ENCODE results near the gene RBMS3. TPM values are rescaled to one million over a fixed set of nuclear protein-coding genes. Genes with fewer than 3 reads are reported as not detected.

Gene RBMS3
- total RNA-seq, 4 donors from 2014 or later, result 116 to 171 (median 152) TPM

GRCh38 chr3:29899021-29899420, 618.1 kb downstream of the RBMS3 start:
- 88 to 93% methylated on average over 2 of the region's 2 CpGs for WGBS, 2 donors
- peaks cover 11 to 18% of the 10 kb centered on the region in 2 donors for H3K4me1 ChIP-seq
- no peak for DNase-seq
- no peak overlapping the region for H3K4me3 ChIP-seq (replicated peaks in 1 of 3)
- intact Hi-C loops (cut with DNase I), result no loop called here
- TF ChIP-seq CTCF (IDR thresholded peaks at IDR 0.05) (no peak), POLR2A (IDR thresholded peaks at IDR 0.05) (no peak)
- no peaks in the 10 kb centered on the region for H3K9me3 ChIP-seq
- H3K27ac ChIP-seq, result no peak overlapping the region
- no peaks in the 10 kb centered on the region for H3K27me3 ChIP-seq
- no peaks in the 10 kb centered on the region for H3K36me3 ChIP-seq

DNA sequence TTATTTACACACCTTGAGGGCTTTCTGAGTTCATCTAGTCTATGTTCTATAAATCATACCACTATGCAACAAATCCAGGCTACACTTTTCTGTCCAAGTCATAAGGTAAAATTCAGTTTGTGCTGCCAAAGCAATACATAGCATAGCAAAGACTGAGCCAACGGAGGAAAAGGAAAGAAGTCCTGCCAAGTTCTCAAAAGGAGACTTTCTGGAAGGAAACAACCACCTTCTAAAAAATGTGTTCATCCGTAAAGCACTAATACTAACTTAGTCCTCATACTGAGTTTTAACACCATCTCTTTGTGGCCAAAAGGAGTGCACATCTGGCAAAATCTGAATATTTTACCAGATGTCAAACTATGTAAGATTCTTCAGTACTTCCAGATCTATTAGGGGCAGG, 620.2 kb downstream of the RBMS3 start:
- WGBS, 2 donors, result 25 to 27% methylated on average over 2 of the region's 2 CpGs

DNA sequence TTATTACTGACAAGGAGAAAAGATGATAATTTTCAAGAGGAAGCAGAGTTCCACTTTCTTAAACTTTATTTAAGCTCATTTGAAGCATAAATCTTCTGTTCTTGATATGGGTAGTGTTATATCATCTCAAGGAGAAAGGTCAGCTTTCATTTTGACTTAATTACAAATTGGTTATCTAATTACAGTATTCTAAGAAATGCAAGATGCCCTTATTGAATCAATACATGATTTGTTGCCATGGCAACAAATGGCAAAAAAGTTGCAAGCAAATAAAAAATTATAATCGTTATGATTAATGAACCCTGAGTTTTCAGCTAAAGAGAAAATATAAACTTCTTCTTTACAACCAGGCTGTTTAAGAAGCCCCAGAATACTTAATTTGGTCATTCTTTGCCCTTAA, 622.7 kb downstream of the RBMS3 start:
- Histone ChIP-seq H3K27me3 (no peaks in the 10 kb centered on the region), H3K4me3 (replicated peaks in 1 of 3) (no peak overlapping the region), H3K27ac (no peak overlapping the region), H3K36me3 (no peaks in the 10 kb centered on the region), H3K4me1 (peaks cover 11 to 18% of the 10 kb centered on the region in 2 donors), H3K9me3 (no peaks in the 10 kb centered on the region)
- no peak for DNase-seq
- TF ChIP-seq POLR2A (IDR thresholded peaks at IDR 0.05) (no peak), CTCF (IDR thresholded peaks at IDR 0.05) (no peak)
- WGBS, 2 donors, result 88 to 96% methylated on average over 1 of the region's 1 CpG
- intact Hi-C loops (cut with DNase I), result no loop called here

More for the DNA sequence above, 620.2 kb downstream of the RBMS3 start:
- Histone ChIP-seq H3K9me3 (no peaks in the 10 kb centered on the region), H3K4me1 (peaks cover 11 to 18% of the 10 kb centered on the region in 2 donors), H3K36me3 (no peaks in the 10 kb centered on the region), H3K27me3 (no peaks in the 10 kb centered on the region), H3K4me3 (replicated peaks in 1 of 3) (no peak overlapping the region), H3K27ac (peak overlapping the region in 1 of 3 donors; percentile 25)
- no peak for DNase-seq
- no peak for TF ChIP-seq POLR2A (IDR thresholded peaks at IDR 0.05)
- no peak for TF ChIP-seq CTCF (IDR thresholded peaks at IDR 0.05)
- intact Hi-C loops (cut with DNase I), result no loop called here

DNA sequence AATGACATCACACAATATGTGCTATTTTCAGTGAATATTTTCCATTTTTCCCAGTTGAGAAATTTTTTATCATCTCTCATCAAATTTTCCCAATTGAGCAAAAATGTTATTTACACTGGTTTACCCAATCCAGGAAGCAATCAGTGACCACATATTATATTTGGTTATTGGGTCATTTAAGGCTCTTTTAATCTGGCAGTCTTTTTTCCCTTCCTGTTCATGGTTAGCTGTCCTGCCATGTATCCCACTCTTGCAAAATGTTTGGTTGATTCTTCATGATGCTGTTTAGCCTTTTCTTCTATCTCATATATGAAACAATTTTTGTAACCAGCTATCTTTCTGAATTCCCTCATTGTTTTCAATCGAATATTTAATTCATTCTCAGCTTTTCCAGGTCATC, 626.0 kb downstream of the RBMS3 start:
- no peaks in the 10 kb centered on the region for H3K27me3 ChIP-seq
- peaks cover 0 to 5% of the 10 kb centered on the region in 2 donors for H3K4me1 ChIP-seq
- intact Hi-C loops (cut with DNase I), result no loop called here
- DNase-seq, result no peak
- 92 to 94% methylated on average over 1 of the region's 1 CpG for WGBS, 2 donors
- H3K4me3 ChIP-seq (replicated peaks in 1 of 3), result no peak overlapping the region
- H3K36me3 ChIP-seq, result no peaks in the 10 kb centered on the region
- H3K9me3 ChIP-seq, result no peaks in the 10 kb centered on the region
- H3K27ac ChIP-seq, result no peak overlapping the region
- no peak for TF ChIP-seq CTCF (IDR thresholded peaks at IDR 0.05)

DNA sequence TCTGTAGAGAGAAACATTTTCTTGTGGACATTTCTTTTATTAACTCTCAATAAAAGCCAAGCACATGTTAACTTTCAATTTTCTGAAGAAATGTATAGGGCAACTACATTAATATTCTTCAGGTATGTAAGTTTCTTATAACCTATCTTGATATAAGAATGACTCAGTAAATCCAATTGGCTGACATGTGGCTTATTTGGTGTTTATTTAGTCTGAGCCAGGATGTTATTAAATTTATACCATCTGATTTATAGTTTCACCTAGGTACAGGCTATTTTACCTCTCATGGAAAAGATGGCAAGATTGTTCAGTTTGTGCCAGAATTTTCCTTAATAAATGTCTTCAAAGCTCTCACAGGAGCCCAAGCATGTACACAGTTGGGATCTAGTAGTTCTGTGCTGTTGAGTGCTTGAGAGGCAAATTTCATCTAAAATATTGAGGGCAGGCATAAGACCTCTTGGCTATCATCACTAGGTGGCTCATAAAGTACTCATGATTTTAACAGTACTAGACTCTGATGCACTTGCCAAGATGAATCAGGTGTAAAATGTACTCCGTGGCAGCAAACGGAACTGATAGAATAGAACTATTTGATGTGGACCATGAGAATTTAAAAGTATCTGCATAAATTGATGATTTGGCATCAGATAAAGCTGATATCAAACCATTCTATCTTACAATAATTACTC, 631.9 kb downstream of the RBMS3 start:
- TF ChIP-seq CTCF (IDR thresholded peaks at IDR 0.05) (no peak), POLR2A (IDR thresholded peaks at IDR 0.05) (no peak)
- no peak for DNase-seq
- no peaks in the 10 kb centered on the region for H3K9me3 ChIP-seq
- H3K4me3 ChIP-seq (replicated peaks in 1 of 3), result no peak overlapping the region
- no peaks in the 10 kb centered on the region for H3K36me3 ChIP-seq
- H3K4me1 ChIP-seq, result no peaks in the 10 kb centered on the region
- no peaks in the 10 kb centered on the region for H3K27me3 ChIP-seq
- no peak overlapping the region for H3K27ac ChIP-seq
- intact Hi-C loops (cut with DNase I), result no loop called here
- WGBS, 2 donors, result 53 to 82% methylated on average over 2 of the region's 2 CpGs

Measured in thyroid gland (tissue), 4 donors.